ENCODE results near the gene LYSMD1. TPM values are rescaled to one million over a fixed set of nuclear protein-coding genes. Genes with fewer than 3 reads are reported as not detected.
"Not testable (repeated sequence)": the region's sequence is repeated elsewhere in the genome, so short reads cannot be mapped to it uniquely, and the experiment has no call there.

LYSMD1 gene
- total RNA-seq, 2 experiments from 2014 or later = 4.4 to 4.9 TPM

- H3K27ac Mint-ChIP-seq = no peak overlapping the region
- ATAC-seq = no peak
- CTCF ChIA-PET = interaction anchor here (0.7 to 2.8 kb wide), 3 partner anchors 34 to 61 kb away, joined by 3 to 16 read pairs (median 3); partner anchors contain the start of gene PSMD4
Measured at GRCh38 chr1:151193304-151193703, 27.6 kb upstream of the LYSMD1 start.

GRCh38 chr1:151192047-151192446, 26.3 kb upstream of the LYSMD1 start:
- peaks cover 4% of the 10 kb centered on the region for H3K36me3 Mint-ChIP-seq
- no peaks in the 10 kb centered on the region for H3K9me3 Mint-ChIP-seq (ENCODE audit: low read depth)
- no peak overlapping the region for H3K27ac Mint-ChIP-seq
- no peak for ATAC-seq
- H3K4me3 Mint-ChIP-seq = no peak overlapping the region
- peaks cover 30% of the 10 kb centered on the region for H3K4me1 Mint-ChIP-seq
- no peak for DNase-seq
- H3K27me3 Mint-ChIP-seq = peaks cover 4% of the 10 kb centered on the region
- CTCF ChIA-PET = interaction anchor here (2.8 kb wide), 1 partner anchor 59 kb away, joined by 16 read pairs; no protein-coding TSS in a partner anchor

More at GRCh38 chr1:151193304-151193703, 27.6 kb upstream of the LYSMD1 start:
- DNase-seq = no peak
- Mint-ChIP-seq H3K36me3 (peaks cover 4% of the 10 kb centered on the region), H3K4me1 (peaks cover 34% of the 10 kb centered on the region), H3K27me3 (peaks cover 4% of the 10 kb centered on the region), H3K4me3 (no peak overlapping the region), H3K9me3 (ENCODE audit: low read depth) (no peaks in the 10 kb centered on the region)

GRCh38 chr1:151189637-151190445, 24.1 kb upstream of the LYSMD1 start, which contains the start of gene VPS72:
TSS of gene VPS72 (minus strand) at chr1:151190197. CDS start at chr1:151190121, 76 bp downstream.
- CTCF ChIA-PET = interaction anchor here (0.8 to 2.0 kb wide), 7 partner anchors 9 to 165 kb away, joined by 3 to 18 read pairs (median 6); partner anchors contain the start of genes PIP5K1A and PSMD4
- Mint-ChIP-seq H3K27me3 (peaks cover 4% of the 10 kb centered on the region), H3K4me1 (peaks cover 25% of the 10 kb centered on the region), H3K4me3 (peak within 1 kb of the TSS; percentile 92), H3K9me3 (ENCODE audit: low read depth) (no peaks in the 10 kb centered on the region), H3K27ac (peak within 1 kb of the TSS; percentile 98), H3K36me3 (peaks cover 14% of the 10 kb centered on the region)
- ATAC-seq (peak; percentile 98), DNase-seq (peak; percentile 94)

- peaks cover 21% of the 10 kb centered on the region for H3K36me3 Mint-ChIP-seq
- H3K9me3 Mint-ChIP-seq (ENCODE audit: low read depth); ATAC-seq; H3K27ac Mint-ChIP-seq; DNase-seq; H3K27me3 Mint-ChIP-seq: not testable (repeated sequence)
- H3K4me1 Mint-ChIP-seq = peaks cover 25% of the 10 kb centered on the region
- CTCF ChIA-PET = interaction anchor here (1.2 to 1.4 kb wide), 2 partner anchors 10 to 129 kb away, joined by 3 to 4 read pairs; partner anchors contain the start of gene CDC42SE1
- peak overlapping the region; percentile 92 for H3K4me3 Mint-ChIP-seq
Measured at GRCh38 chr1:151188667-151189066, 23.0 kb upstream of the LYSMD1 start.

DNA sequence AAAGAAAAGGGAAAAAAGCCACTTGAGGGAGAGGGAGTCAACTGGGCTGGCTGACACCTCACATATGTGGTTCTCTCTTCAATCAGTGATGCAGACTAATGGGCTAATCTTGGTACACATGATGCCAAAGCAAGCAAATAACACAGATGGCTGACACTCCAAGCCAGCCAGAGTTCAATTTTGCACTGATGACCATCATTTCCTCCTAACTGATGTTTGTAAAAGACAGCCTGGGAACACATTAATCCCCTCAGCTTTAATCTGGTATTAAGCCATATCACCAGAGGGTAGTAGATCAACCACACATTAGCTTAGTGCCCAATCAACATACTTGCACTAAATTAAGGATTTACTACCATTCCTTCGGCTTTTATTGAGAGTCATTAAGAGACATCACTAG, 21.5 kb upstream of the LYSMD1 start:
- DNase-seq (no peak), ATAC-seq (no peak)
- Mint-ChIP-seq H3K36me3 (peaks cover 32% of the 10 kb centered on the region), H3K4me3 (no peak overlapping the region), H3K27ac (no peak overlapping the region), H3K27me3 (no peaks in the 10 kb centered on the region), H3K4me1 (peaks cover 25% of the 10 kb centered on the region), H3K9me3 (ENCODE audit: low read depth) (no peaks in the 10 kb centered on the region)
- CTCF ChIA-PET = no interaction called here

- CTCF ChIA-PET = interaction anchor here (0.9 kb wide), 1 partner anchor 12 kb away, joined by 3 read pairs; no protein-coding TSS in a partner anchor
- Mint-ChIP-seq H3K36me3 (peaks cover 45% of the 10 kb centered on the region), H3K9me3 (ENCODE audit: low read depth) (no peaks in the 10 kb centered on the region), H3K27ac (no peak overlapping the region), H3K27me3 (no peaks in the 10 kb centered on the region), H3K4me1 (peaks cover 14% of the 10 kb centered on the region), H3K4me3 (no peak overlapping the region)
- no peak for DNase-seq
- no peak for ATAC-seq
Measured at GRCh38 chr1:151184211-151184610, 18.5 kb upstream of the LYSMD1 start.

DNA sequence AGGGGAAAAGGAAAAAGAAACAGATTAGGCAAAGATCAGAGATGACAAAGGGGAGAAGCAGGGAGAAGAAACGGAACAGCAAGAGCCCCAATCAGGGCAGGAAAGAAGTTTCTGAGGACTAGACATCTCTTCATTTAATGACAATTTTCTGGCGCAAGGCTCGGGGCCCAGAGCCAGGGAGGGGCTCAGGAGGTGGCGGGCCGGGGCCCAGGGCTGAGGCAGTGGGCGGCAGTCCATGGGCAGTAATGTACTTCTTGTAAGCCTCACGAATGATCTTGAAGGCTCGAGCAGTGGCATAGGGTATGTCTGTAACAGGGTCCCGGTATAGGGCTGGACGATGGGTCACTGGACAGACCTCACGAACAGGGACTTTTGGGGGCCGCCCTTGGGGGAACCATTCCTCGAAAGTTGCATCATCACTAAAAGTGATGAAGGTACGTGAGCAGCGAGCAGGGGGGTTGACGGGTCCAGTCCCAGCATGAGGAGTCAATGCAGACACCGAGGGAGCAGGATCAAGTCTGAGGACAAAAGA, 10.9 kb upstream of the LYSMD1 start:
- H3K4me1 Mint-ChIP-seq = no peaks in the 10 kb centered on the region
- H3K4me3 Mint-ChIP-seq = no peak overlapping the region
- H3K9me3 Mint-ChIP-seq (ENCODE audit: low read depth) = no peaks in the 10 kb centered on the region
- CTCF ChIA-PET = interaction anchor here (1.0 to 1.7 kb wide), 4 partner anchors 10 to 75 kb away, joined by 3 to 4 read pairs (median 4); partner anchors contain the start of gene TNFAIP8L2
- no peaks in the 10 kb centered on the region for H3K27me3 Mint-ChIP-seq
- DNase-seq = no peak
- peaks cover 36% of the 10 kb centered on the region for H3K36me3 Mint-ChIP-seq
- ATAC-seq = no peak
- no peak overlapping the region for H3K27ac Mint-ChIP-seq

GRCh38 chr1:151175863-151176262, 10.2 kb upstream of the LYSMD1 start, which contains the start of gene TMOD4:
TSS of gene TMOD4 (minus strand) at chr1:151175981. CDS start at chr1:151174875, 1,106 bp downstream.
- H3K4me3 Mint-ChIP-seq = no peak within 1 kb of the TSS
- H3K27me3 Mint-ChIP-seq = no peaks in the 10 kb centered on the region
- ATAC-seq (peak; percentile 49), DNase-seq (no peak)
- H3K9me3 Mint-ChIP-seq (ENCODE audit: low read depth) = no peaks in the 10 kb centered on the region
- H3K4me1 Mint-ChIP-seq = no peaks in the 10 kb centered on the region
- CTCF ChIA-PET = interaction anchor here (1.0 to 1.7 kb wide), 3 partner anchors 9 to 76 kb away, joined by 3 to 4 read pairs (median 4); partner anchors contain the start of gene TNFAIP8L2
- peaks cover 32% of the 10 kb centered on the region for H3K36me3 Mint-ChIP-seq
- no peak within 1 kb of the TSS for H3K27ac Mint-ChIP-seq

DNA sequence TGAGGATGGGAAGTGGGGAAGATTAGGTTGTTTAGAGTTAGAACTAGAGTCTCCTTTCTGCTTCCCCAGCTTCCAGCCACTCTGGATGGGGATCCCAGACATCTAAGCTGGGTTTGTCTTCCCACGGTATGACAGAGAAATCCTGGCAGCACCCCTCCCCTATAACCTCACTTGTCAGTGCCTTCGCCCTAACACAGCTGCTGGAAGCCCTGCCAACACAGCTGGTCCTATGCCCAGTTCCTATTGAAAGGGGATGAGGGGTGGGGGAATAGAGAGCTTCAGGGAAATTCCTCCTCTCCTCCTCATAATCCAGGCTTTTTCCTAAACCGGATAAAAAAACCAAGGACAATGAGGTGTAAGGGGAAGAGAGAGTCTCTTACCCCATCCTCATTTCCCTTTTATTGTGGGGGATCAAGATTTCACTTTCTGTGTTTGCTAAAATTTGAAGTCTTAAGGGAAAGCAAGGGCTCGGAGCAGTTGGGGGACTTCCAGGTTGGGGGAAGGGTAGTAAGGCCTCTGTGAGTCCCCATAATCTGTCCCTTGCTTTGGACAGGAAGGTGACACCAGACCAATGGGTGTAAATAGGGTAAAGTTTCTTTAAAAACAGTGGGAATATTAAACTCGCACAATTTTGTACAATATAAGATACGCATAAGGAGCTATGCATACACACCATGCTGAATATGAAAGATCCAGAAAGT, 9.5 kb upstream of the LYSMD1 start:
- Mint-ChIP-seq H3K27ac (no peak overlapping the region), H3K4me1 (no peaks in the 10 kb centered on the region), H3K9me3 (ENCODE audit: low read depth) (no peaks in the 10 kb centered on the region), H3K36me3 (peaks cover 26% of the 10 kb centered on the region), H3K27me3 (no peaks in the 10 kb centered on the region), H3K4me3 (no peak overlapping the region)
- CTCF ChIA-PET = interaction anchor here (0.8 to 1.7 kb wide), 4 partner anchors 9 to 148 kb away, joined by 3 to 5 read pairs (median 4); partner anchors contain the start of genes LYSMD1 and SCNM1
- DNase-seq (no peak), ATAC-seq (no peak)

DNA sequence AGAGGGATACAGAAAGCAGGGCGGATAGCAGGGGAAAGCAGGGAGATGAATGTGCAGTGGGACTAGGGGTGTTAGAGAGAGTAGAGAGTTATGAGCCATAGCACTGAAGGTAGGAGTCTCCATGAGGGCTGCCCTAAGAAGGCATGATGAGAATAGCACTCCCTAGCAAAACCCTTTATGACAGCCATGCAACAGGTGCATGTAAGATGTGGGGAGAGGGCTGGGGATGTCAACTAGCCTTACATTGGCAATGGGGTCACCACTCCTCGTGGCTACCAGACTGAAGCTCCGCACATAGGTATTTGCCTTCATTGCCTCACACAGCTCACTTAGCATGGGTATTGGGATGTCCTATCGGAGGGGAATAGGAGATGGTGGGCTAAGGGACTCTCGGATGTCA, 5.5 kb upstream of the LYSMD1 start:
- no peaks in the 10 kb centered on the region for H3K27me3 Mint-ChIP-seq
- H3K9me3 Mint-ChIP-seq (ENCODE audit: low read depth) = no peaks in the 10 kb centered on the region
- CTCF ChIA-PET = no interaction called here
- H3K4me1 Mint-ChIP-seq = peaks cover 16% of the 10 kb centered on the region
- no peak for ATAC-seq
- peaks cover 22% of the 10 kb centered on the region for H3K36me3 Mint-ChIP-seq
- no peak overlapping the region for H3K4me3 Mint-ChIP-seq
- no peak overlapping the region for H3K27ac Mint-ChIP-seq
- no peak for DNase-seq

DNA sequence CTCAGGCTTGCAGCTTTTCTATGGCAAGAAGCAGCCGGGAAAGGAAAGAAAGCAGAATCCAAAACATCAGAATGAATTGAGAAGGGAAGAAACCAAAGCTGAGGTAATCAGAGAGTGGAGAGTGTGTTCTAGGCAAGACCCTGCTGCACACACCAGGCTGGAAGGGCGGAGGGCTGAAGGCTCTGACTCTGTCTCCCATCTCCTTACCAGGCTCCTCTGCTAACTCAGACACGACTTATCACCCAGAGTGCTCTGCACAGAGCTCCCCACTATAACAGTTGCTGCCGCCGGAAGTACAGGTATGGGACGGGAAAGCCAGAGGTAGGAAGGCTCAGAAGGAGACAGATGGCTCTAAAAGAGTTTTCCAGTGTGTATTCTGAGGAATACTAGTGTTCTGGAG, 1.4 kb upstream of the LYSMD1 start:
- Mint-ChIP-seq H3K4me3 (peak overlapping the region; percentile 91), H3K9me3 (ENCODE audit: low read depth) (no peaks in the 10 kb centered on the region), H3K36me3 (peaks cover 24% of the 10 kb centered on the region), H3K27ac (peak overlapping the region; percentile 89), H3K27me3 (no peaks in the 10 kb centered on the region), H3K4me1 (peaks cover 41% of the 10 kb centered on the region)
- CTCF ChIA-PET = interaction anchor here (1.0 to 2.0 kb wide), 6 partner anchors 9 to 143 kb away, joined by 3 to 12 read pairs (median 4); partner anchors contain the start of genes TMOD4 and TNFAIP8L2
- ATAC-seq = no peak
- no peak for DNase-seq

GRCh38 chr1:151166505-151166956, 829 bp upstream of the LYSMD1 start:
- peak overlapping the region; percentile 91 for H3K4me3 Mint-ChIP-seq
- CTCF ChIA-PET = interaction anchor here (0.5 to 2.0 kb wide), 7 partner anchors 8 to 120 kb away, joined by 3 to 12 read pairs (median 4); partner anchors contain the start of genes TMOD4 and TNFAIP8L2
- H3K27me3 Mint-ChIP-seq = no peaks in the 10 kb centered on the region
- peaks cover 26% of the 10 kb centered on the region for H3K36me3 Mint-ChIP-seq
- peak; percentile 3 for ATAC-seq
- no peaks in the 10 kb centered on the region for H3K9me3 Mint-ChIP-seq (ENCODE audit: low read depth)
- peak overlapping the region; percentile 89 for H3K27ac Mint-ChIP-seq
- no peak for DNase-seq
- peaks cover 46% of the 10 kb centered on the region for H3K4me1 Mint-ChIP-seq
